ENCODE data around the gene FARSB.

DNA sequence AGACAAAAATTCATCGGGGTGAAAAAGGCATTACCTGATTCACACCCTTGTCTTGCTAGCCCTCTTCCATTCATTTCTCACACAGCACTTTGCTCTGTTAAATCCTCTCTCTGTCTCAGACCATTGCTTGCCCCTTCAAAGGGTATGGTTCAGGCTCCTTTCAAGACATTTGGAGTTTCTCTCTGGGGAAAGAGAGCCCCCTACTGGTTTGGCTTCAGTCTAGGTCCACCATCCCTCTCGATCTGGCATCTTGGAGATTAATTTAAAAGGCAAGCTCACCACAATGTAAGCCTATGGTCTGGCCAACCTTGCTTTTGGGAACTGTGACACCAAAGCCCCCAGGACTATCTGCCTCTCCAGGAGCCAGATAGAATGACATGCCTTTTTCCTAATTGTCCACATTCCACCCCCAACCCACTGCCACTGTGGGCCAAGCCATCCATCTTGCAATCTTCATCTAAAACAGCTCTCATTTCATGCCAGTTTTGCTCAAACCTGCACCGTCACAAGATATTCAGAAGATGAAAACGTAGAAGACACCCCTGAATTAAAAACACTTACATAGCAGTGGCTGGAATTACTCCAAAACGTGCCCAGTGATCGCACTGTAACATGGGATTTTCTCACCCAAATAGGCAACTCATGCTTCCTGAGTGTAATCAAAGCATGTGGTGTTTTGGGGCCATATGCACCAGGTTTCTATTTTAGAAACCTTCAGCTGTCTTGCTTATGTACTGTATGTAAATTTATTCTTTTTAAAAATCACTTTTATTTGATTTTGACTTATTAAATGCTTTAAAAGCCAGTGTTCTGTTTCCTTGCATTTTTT is 93.9 kb downstream of the FARSB start:
- no peak for TF ChIP-seq POLR2A (IDR thresholded peaks at IDR 0.05)
- TF ChIP-seq CTCF (IDR thresholded peaks at IDR 0.05): peak; percentile 45 to 57 (median 54)
